ENCODE data around the gene NIP7.

The NIP7 gene

GRCh38 chr16:69318911-69319289 lies 20.7 kb upstream of the NIP7 start:
- no peak for DNase-seq (ENCODE audit: low read depth in 2 of 2)

GRCh38 chr16:69319381-69319780 lies 20.2 kb upstream of the NIP7 start:
- DNase-seq (ENCODE audit: low read depth in 2 of 2): no peak

DNA sequence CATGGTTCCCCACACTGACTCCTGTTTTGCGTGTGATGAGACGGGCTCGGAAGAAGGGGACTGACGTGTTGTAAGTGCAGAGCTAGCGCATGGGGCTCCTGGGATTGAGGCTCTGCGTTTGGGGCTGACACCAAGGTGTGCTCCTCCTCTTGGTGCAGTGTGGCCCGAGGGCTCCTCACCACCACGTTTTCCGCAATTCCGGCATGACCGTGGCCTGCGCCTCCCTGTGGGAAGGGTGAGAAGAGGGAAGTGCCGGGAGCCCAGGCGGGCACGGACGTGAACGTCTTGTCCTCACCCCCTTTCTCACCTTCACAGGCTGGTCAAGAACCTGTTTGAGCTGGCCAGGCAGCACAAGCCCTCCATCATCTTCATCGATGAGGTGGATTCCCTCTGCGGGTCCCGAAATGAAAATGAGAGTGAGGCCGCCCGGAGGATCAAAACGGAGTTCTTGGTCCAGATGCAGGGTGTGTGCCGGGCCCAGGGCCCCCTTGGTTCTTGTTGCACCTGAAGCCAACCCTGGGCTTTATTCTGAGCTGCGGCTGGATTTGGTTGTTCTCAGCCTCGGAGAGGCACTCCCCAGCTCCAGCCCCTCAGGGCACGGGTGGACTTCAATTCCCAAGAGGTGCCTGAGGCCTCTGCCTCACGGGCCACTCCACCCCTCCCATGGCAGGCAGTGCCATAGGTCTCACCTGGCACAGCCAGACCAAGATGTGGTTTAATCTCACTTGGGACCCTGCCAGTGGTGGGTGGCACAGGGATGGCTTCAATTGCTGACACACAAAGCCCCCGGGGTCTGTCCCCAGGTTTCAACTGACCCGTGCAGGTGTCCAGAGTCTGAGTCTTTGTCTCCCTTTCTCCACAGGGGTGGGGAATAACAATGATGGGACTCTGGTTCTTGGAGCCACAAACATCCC lies 19.5 kb upstream of the NIP7 start:
- no peak for DNase-seq (ENCODE audit: low read depth in 2 of 2)

- no peak for DNase-seq (ENCODE audit: low read depth in 2 of 2)
These were observed 18.9 kb upstream of the NIP7 start for GRCh38 chr16:69320740-69321073.

DNA sequence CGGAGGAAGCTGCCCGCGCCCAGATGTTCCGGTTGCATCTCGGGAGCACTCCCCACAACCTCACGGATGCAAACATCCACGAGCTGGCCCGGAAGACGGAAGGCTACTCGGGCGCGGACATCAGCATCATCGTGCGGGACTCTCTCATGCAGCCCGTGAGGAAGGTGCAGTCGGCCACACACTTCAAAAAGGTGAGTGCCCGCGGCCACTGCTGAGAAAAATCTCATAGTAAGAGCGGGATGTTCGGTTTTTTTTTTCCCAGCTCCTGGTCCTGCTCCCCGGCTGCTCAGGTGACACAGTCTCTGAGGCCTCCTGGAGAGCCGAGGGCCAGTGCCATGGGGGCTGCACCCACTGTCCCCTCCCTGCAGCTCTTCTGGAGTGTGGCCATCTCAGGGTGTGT lies 18.5 kb upstream of the NIP7 start:
- no peak for DNase-seq (ENCODE audit: low read depth in 2 of 2)

DNA sequence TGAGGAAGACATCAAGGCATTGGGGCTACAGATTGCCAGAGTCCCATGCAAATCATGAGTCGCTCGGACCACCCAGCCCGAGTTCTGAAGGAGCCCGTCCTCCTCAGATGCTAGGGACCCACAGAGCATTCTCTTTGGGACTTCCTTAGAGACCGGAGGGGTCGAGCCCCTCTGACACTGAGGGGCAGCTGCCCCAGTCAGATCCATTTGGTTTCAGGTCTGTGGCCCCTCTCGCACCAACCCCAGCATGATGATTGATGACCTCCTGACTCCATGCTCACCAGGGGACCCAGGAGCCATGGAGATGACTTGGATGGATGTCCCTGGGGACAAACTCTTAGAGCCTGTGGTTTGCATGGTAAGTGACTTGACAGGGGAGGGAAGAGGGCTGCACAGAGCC lies 17.2 kb upstream of the NIP7 start:
- no peak for DNase-seq (ENCODE audit: low read depth in 2 of 2)

DNA sequence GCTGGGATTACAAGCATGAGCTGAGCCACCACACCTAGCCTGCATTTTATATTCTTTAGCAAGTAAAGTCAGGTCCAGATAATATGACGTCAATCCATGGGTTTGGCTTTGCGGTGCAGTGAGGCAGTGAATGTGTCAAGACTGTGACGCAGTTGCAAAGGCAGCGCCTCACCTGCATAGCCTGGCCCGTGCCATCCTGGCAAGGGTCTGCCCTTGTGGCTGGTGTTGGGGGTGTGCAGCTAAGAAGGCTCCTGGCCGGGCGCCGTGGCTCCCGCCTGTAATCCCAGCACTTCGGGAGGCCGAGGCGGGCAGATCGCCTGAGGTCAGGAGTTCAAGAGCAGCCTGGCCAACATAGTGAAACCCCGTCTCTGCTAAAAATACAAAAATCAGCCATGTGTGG lies 16.2 kb upstream of the NIP7 start:
- no peak for DNase-seq (ENCODE audit: low read depth in 2 of 2)

DNA sequence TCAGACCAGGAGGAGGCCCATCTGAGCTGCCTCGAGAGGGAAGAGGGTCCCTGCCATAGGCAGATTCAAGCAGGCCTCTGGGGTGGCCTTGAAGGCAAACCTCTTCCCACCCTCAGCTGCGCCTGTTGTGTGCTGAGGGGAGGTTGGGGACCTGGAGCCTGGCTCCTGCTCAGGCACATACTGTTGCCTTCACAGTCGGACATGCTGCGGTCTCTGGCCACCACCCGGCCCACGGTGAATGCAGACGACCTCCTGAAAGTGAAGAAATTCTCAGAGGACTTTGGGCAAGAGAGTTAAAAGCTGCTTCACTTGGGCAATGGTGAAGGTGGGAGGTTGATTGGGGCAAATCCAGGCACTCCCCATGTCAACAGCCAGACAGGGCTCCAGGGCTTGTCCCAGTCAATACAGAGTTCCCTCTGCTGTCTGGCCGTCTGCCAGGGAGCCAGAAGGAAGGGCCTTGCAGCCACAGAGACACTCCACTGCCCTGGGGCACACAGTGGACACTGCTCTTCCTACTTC lies 15.5 kb upstream of the NIP7 start:
- no peak for DNase-seq (ENCODE audit: low read depth in 2 of 2)

GRCh38 chr16:69324585-69325253 lies 14.9 kb upstream of the NIP7 start:
- no peak for DNase-seq (ENCODE audit: low read depth in 2 of 2)

DNA sequence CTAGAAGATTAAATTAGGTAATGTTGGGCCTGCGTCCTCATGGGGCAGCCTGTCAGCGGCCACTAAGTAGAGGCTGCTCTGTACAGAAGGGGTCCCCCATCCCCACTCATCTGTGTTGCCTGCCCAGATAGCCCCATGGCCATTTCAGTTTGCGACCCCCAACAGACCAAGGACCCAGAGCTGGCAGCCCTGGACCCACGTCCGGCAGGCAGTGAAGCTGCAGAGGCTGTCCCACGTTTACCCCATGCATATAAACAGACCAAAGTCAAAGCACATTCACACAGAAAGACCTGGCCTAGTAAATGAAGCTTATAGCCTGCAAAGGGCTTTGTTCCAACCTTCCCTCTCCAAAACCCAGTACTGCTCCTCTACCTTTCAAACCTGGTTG lies 13.8 kb upstream of the NIP7 start:
- DNase-seq (ENCODE audit: low read depth in 2 of 2): no peak

DNA sequence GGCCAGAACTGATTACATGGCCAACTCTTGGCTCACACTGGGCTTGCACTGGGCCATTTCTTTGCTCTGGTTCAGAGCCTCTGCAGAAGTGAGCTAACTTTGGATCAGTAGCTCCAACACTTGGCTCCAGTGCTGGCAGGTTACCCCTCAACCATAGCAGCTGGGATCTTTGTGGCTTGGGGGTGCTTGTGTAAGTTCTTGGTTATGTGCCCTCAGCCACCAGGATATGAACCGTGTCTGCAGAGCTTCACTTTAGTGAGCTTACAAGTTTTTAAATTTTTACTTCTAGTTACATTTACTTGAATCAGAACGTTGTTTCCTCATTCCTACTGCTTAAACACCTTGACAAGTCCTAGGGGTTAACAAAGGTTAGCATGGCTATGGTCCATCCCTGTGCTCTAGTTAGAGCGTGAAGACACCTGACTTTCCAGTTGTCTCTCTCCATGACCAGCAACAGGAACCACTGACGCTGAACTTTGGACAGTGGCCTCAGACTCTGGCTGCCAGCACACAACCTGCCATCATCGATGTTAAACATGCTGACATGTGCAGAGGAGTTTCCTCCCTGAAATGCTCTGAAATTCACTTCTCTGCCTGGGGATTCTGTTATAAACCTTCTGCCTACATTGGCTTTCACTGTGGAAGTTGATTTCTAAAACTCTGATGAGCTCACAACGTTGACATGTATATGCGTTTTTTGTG lies 13.2 kb upstream of the NIP7 start:
- DNase-seq (ENCODE audit: low read depth in 2 of 2): no peak

- no peak for DNase-seq (ENCODE audit: low read depth in 2 of 2)
These were observed 11.8 kb upstream of the NIP7 start for GRCh38 chr16:69327585-69328310.

GRCh38 chr16:69328854-69329316 lies 10.7 kb upstream of the NIP7 start:
- no peak for DNase-seq (ENCODE audit: low read depth in 2 of 2)

GRCh38 chr16:69329369-69330285 lies 9.9 kb upstream of the NIP7 start:
- peak; percentile 15 to 28 for DNase-seq (ENCODE audit: low read depth in 2 of 2)

- peak; percentile 78 to 86 for DNase-seq (ENCODE audit: low read depth in 2 of 2)
These were observed 9.1 kb upstream of the NIP7 start, which contains the start of gene PDF for GRCh38 chr16:69330286-69331109. TSS of gene PDF (minus strand) at chr16:69330588. CDS start at chr16:69330570, 18 bp downstream.

GRCh38 chr16:69334696-69335095 lies 4.9 kb upstream of the NIP7 start:
- DNase-seq (ENCODE audit: low read depth in 2 of 2): no peak

- no peak for DNase-seq (ENCODE audit: low read depth in 2 of 2)
These were observed 849 bp upstream of the NIP7 start for GRCh38 chr16:69338557-69339288.

GRCh38 chr16:69340095-69340644 lies 598 bp downstream of the NIP7 start:
- DNase-seq (ENCODE audit: low read depth in 2 of 2): peak in 1 of 2 experiments; percentile 33

DNA sequence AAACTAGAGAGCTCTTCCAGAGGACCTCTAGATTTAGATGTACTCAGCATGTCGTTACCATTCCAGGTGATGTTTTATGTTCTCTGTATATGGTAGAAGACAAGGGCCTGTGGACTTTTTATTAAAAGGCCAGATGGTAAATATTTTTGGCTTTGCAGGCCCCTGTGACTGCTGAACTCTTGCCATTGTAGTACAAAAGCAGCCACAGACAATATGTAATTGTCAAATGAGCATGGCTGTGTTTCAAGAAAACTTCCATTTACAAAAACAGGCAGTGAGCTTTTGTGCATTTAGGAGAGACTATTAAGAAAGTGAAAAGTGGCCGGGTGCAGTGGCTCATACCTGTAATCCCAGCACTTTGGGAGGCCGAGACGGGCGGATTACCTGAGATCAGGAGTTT lies 4.6 kb downstream of the NIP7 start:
- DNase-seq (ENCODE audit: low read depth in 2 of 2): no peak
